ENCODE measurements around the gene IKZF2. TPM values are rescaled to one million over a fixed set of nuclear protein-coding genes. Genes with fewer than 3 reads are reported as not detected.
A peak's percentile ranks its signal among the peaks of the same experiment; 100 is the strongest.

IKZF2 gene
- 3.3 and 4.4 TPM in 2 replicates for total RNA-seq

DNA sequence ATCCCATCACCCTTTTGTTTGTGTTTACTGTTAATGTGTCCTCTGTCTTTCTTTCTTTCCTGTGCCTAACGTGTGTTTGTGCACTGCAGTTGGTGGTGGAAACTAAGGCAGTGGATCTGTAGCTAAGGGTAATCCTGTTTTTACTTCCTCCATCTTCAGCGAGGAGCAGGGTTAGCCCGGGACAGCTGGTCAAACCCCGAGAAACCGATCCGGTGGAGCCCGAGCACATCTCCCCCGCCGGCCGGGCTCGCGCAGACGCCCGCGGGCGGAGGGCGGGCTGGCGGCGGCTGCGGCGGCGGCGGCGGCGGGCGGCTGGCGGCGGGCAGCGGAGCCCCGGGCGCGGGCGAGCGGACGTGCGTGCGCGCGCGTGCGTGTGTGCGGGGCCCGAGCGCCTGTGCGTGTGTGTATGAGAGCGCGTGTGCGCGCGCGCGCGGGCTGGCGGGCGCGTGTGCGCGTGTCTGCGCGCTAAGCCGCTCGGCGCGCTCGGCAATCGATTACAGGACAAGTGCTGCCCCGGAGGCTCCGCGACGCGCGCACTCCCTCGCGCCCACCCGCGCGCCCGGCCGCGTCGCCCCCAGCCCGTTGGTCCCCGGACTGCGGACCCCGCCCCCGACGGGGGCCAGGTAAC is at the start of gene IKZF2:
TSS of gene IKZF2 (minus strand) at position 176 of the 628 bp plus-strand sequence. CDS start 2,983 bp downstream, outside the sequence.
- TF ChIP-seq CTCF (IDR thresholded peaks at IDR 0.05; ENCODE audit: insufficient read depth, low read length, poor library complexity, severe bottlenecking) = no peak
- H3K36me3 ChIP-seq (ENCODE audit: control insufficient read depth, insufficient read depth, low read length) = no peaks in the 10 kb centered on the region
- DNase-seq (ENCODE audit: low read depth) = peak; percentile 52
- peak within 1 kb of the TSS; percentile 89 for H3K4me3 ChIP-seq (ENCODE audit: low read depth, low read length)
- no peaks in the 10 kb centered on the region for H3K27me3 ChIP-seq (ENCODE audit: control insufficient read depth, insufficient read depth, low read length)

DNA sequence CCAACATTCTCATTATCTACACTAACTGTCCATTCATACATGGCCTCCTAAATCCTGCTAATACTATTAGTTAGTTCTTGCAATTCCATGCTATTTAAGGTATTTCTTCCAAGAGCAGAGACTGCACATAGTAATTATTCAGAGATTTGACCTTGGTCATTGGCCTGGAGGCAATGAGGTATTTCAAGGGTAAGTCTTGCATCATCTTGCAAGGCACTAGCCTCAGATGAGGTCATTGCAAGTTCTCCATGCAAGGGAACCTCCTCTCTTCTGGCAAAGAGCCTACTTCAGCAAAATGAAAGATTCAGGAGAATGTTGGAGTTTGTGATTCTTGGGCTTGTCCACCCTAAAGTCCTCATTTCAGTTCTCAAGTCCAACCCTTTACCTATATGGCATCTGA is 48.5 kb upstream of the IKZF2 start:
- no peak for DNase-seq (ENCODE audit: low read depth)
- no peak overlapping the region for H3K4me3 ChIP-seq (ENCODE audit: low read depth, low read length)
- no peaks in the 10 kb centered on the region for H3K36me3 ChIP-seq (ENCODE audit: control insufficient read depth, insufficient read depth, low read length)
- no peaks in the 10 kb centered on the region for H3K27me3 ChIP-seq (ENCODE audit: control insufficient read depth, insufficient read depth, low read length)
- no peak for TF ChIP-seq CTCF (IDR thresholded peaks at IDR 0.05; ENCODE audit: insufficient read depth, low read length, poor library complexity, severe bottlenecking)

DNA sequence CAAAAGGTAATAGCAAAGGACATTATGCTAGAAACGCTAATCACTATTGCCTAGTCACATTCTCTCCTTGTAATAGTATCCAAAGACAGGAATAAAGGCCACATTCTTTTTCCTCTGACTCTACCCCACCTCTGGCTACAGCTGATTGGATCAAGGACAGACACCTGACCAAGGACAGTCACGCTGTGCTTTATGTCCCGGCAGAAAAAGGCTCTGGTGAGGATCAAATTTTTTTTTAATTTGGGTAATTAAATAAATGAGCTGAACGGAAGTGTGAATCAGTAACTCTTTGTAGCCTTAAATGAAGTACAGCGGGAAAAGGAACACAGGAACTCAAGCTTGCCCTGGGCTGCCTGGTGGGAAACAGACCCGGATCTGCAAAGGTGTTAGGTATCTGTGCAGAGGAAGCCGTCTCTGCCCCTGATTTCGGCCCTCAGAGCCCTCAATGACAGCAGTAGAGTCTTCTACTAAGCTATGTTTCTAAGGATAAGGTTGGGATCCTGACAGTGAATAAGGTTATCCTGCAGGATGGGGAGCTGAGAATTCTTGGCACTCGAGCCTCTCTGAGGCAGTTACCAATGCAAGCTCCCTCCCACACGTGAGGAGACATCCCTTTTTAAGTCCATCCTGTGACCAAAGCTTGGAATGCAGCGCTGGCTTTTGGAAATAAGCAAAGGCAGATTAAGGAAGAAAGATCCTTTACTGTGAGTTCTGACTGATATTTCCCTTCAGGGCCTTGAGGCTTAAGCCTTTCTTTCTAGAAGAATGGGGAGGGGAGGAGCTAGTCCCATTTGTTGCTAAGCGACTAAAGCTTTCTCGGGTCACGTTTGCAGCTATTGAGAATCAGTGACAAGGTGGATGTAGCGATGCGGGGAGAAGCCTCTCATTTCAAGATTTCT is 37.8 kb upstream of the IKZF2 start:
- Histone ChIP-seq H3K36me3 (ENCODE audit: control insufficient read depth, insufficient read depth, low read length) (no peaks in the 10 kb centered on the region), H3K27me3 (ENCODE audit: control insufficient read depth, insufficient read depth, low read length) (no peaks in the 10 kb centered on the region), H3K4me3 (ENCODE audit: low read depth, low read length) (no peak overlapping the region)
- no peak for TF ChIP-seq CTCF (IDR thresholded peaks at IDR 0.05; ENCODE audit: insufficient read depth, low read length, poor library complexity, severe bottlenecking)
- no peak for DNase-seq (ENCODE audit: low read depth)

DNA sequence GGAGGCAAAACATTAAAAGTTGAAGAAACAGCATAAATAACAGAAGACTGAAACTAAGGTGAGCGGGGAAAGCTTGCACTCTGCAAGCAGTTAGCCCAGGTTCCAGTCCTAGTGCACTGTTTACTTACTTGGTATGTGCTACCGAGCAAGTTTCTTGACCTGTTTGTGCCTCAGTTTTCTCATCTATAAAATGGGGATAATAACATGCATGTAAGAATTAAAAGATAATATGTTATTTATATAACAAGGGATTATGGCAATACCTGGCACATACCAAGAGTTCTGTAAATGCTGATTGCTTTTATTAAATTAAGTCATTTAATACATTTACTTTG is 37.1 kb upstream of the IKZF2 start:
- Histone ChIP-seq H3K27me3 (ENCODE audit: control insufficient read depth, insufficient read depth, low read length) (no peaks in the 10 kb centered on the region), H3K4me3 (ENCODE audit: low read depth, low read length) (no peak overlapping the region), H3K36me3 (ENCODE audit: control insufficient read depth, insufficient read depth, low read length) (no peaks in the 10 kb centered on the region)
- no peak for DNase-seq (ENCODE audit: low read depth)
- no peak for TF ChIP-seq CTCF (IDR thresholded peaks at IDR 0.05; ENCODE audit: insufficient read depth, low read length, poor library complexity, severe bottlenecking)

DNA sequence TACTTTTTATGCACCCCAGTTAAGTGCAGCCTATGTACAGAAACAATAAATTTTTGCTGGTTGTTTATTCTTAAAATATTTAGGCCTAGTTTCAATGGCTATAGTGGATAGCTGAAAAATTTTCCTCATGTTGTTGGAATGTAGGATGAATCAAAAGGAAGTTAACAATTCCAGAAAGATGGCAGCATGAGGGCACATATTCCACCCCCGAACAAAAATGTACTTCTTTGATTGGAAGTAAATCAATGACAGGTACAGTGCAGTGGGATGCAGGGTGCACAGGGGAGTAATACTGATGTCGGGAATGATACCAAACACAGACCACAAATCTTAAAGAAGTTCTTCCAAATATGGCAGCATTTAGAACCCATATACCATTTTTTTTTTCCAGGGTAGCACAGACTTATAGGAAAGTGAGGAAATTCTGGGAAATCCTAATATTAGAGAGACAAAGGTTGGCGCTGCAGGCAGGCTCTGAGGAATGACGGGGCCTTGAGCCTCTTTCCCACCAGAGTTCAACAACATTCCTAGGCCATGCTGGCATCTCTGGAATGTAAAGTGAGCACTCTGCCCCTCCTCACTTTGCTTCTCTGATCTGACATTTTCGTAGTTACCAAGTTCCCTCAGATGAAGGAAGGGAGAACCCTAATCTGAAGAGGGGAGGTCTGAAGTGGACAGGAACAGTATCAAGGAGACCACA is 36.6 kb upstream of the IKZF2 start:
- DNase-seq (ENCODE audit: low read depth) = peak; percentile 64
- TF ChIP-seq CTCF (IDR thresholded peaks at IDR 0.05; ENCODE audit: insufficient read depth, low read length, poor library complexity, severe bottlenecking) = no peak
- Histone ChIP-seq H3K36me3 (ENCODE audit: control insufficient read depth, insufficient read depth, low read length) (no peaks in the 10 kb centered on the region), H3K4me3 (ENCODE audit: low read depth, low read length) (no peak overlapping the region), H3K27me3 (ENCODE audit: control insufficient read depth, insufficient read depth, low read length) (no peaks in the 10 kb centered on the region)

Data from kidney epithelial cell (primary cell).